GM18873 (cell line): ENCODE results near the gene SUV39H1.
"Not testable (repeated sequence)": the region's sequence is repeated elsewhere in the genome, so short reads cannot be mapped to it uniquely, and the experiment has no call there.

Source experiments
- ATAC-seq: cut with Tn5 transposase; IDR thresholded peaks from one replicate; pipeline ENCODE4 v1.9.1; 2021; ENCODE audit warnings: mild to moderate bottlenecking, moderate library complexity, moderate number of reproducible peaks; ENCODE audit not compliant: unreplicated experiment, low FRiP score

The SUV39H1 gene, protein sequence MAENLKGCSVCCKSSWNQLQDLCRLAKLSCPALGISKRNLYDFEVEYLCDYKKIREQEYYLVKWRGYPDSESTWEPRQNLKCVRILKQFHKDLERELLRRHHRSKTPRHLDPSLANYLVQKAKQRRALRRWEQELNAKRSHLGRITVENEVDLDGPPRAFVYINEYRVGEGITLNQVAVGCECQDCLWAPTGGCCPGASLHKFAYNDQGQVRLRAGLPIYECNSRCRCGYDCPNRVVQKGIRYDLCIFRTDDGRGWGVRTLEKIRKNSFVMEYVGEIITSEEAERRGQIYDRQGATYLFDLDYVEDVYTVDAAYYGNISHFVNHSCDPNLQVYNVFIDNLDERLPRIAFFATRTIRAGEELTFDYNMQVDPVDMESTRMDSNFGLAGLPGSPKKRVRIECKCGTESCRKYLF

DNA sequence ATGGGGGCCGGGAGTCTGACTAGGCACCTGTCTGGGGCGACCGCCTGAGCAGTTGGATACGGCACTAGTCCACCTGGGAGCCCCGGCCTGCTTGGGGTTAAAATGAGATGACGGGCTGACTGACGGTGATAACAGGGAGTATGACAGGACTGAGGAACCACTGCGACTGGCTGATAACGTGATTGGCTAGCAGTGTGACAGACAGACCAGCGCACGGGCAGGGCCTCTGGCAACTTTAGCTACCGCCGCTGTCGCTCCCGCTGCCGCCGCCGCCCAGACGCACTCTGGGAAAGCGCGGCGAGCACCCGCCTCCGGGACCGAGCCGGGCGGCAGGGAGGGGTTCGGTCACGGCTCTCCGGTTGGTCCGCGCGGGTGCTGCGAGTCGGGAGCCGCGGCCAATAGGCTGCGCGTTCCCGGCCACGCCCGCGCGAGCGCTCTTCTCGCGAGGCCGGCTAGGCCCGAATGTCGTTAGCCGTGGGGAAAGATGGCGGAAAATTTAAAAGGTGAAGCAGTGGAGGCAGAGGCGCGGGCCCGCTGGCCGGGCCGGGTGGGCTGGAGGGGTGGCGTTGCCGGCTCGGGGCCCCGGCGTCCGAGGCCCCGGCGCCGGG lies at the start of gene SUV39H1:
SUV39H1 (plus strand) TSS at position 434 of the 608 bp plus-strand sequence; CDS start at position 485, 51 bp downstream.
- ATAC-seq: peak; percentile 66

DNA sequence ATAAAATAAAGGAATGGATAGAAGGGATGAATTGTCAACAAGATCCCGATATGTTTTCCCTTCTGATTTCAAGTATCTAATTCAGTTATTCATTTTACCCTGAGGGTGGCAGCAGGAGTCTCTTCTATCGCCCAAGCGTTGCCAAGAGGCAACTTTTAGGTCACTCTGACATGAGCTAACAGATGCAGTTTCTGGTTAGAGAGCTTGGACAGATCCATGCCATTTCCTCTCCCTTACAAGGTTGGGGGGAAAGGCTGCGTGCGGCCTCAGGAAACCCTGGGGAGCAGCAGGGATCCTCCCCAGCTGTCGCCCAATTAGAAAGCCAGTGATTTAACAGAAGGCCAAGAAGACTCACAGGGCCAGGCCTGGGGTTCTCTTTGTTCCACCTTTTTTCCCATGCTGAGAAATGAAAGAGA lies 48.2 kb upstream of the SUV39H1 start:
- no peak for ATAC-seq

DNA sequence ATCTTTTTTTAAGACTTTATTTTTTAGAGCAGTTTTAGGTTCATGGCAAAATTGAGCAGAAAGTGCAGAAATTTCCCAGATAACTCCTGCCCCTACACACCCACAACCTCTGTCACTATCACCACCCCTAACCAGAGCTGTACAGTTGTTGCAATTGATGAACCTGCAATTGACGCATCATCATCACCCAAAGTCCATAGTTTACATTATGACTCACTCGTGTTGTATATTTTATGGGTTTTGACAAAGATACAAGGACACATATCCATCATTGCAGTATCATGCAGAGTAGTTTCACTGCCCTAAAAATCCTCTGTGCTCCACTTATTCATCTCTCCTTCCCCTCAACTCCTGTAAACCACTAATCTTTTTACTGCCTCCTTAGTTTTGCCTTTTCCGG lies 47.4 kb upstream of the SUV39H1 start:
- ATAC-seq: no peak

DNA sequence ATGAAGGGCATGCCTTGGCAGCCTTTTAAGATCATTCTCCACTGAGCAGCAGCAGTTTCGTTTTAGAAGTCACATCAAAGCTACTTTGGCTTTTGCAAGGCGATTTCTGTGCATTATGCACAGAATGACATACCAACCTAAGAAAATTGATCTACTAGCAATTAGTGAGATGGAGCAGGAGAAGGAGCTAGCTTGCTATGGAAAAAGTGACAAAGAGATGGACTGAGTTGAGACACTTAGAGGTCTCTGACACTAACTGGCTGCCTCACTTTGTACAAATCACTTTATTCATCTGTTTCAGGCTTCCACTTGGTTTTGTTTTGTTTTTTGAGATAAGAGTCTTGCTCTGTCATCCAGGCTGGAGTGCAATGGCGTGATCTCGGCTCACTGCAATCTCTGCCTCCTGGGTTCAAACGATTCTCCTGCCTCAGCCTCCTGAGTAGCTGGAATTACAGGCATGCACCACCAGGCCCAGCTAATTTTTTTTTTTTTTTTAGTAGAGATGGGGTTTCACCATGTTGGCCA lies 44.4 kb upstream of the SUV39H1 start:
- not testable (repeated sequence) for ATAC-seq

DNA sequence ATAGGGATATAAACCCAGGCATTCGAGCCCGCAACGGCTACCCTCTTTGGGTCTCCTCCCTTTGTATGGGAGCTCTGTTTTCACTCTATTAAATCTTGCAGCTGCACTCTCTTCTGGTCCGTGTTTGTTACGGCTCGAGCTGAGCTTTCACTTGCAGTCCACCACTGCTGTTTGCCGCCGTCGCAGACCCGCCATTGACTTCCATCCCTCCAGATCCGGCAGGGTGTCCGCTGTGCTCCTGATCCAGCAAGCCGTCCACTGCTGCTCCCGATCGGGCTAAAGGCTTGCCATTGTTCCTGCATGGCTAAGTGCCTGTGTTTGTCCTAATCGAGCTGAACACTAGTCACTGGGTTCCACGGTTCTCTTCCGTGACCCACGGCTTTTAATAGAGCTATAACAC lies 41.8 kb upstream of the SUV39H1 start:
- not testable (repeated sequence) for ATAC-seq

DNA sequence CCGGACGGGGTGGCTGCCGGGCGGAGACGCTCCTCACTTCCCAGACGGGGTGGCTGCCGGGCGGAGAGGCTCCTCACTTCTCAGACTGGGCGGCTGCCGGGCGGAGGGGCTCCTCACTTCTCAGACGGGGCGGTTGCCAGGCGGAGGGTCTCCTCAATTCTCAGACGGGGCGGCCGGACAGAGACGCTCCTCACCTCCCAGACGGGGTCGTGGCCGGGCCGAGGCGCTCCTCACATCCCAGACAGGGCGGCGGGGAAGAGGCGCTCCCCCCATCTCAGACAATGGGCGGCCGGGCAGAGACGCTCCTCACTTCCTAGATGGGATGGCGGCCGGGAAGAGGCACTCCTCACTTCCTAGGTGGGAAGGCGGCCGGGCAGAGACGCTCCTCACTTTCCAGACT lies 36.8 kb upstream of the SUV39H1 start:
- ATAC-seq: not testable (repeated sequence)

DNA sequence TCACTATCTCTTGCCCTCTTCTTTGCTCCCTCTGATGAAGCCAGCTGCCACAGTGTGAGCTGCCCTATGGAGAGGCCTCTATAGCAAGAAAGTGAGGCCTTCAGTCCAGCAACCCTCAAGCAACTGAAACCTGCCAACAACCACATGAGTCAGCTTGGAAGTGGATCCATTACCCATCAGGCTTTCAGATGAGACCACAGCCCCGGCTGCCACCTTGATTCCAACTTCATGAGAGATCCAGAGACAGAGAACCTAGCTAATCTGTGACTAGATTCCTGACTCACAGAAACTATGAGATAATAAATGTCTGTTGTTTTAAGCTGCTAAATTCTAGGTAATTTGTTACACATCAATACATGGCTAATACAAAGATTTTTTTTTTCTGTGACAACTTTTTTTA lies 33.3 kb upstream of the SUV39H1 start:
- ATAC-seq: no peak

DNA sequence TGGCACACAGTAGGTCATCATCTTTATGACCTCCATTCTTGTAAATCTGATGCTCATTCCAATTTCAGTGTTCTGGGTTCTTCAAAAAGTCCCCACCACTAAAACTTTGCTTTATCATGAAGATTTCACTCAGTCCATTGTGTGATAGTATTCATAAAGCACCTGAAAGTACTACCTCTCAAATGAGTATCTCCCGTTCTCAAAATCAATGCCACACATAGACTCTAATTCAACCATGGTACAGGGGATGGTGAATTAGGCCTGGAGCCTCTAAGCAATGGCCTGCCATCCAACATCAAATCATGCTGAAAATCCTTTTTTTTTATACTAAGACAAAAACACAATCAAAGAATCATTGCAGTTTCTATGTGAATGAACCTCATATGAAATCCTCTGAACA lies 32.4 kb upstream of the SUV39H1 start:
- no peak for ATAC-seq

DNA sequence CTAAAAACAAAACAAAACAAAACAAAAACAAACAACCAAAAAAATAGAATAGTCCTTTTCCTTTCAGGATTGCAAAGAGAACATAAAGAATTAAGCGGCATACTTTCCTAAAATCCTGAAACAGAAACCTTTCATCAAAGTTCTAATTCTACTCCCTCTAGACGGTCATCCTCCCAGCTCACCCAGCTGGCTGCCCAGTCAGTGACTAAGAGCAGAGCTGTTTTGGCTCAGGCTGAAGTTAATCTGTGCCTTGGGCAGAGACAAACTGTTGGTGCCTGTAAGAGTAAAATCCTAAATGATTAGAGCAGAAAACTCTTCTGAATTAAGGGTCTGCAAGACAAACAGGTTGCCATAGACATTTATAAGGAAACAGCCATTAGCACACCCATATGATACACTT lies 30.5 kb upstream of the SUV39H1 start:
- ATAC-seq: no peak

DNA sequence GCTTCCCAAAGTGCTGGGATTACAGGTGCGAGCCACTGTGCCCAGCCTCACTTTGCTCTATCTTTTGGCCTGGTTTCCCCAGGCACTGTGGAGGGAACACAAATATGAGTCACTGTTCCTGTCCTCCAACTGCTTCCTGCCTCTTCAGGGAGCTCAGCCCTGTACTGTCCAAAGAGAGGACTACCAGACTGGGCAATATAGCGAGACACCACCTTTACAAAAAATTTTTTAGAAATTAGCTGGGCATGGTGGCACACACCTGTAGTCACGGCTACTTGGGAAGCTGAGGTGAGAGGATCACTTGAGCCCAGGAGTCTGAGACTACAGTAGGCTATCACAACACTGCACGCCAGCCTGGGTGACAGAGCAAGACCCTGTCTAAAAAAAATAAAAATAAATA lies 29.9 kb upstream of the SUV39H1 start:
- ATAC-seq: no peak

DNA sequence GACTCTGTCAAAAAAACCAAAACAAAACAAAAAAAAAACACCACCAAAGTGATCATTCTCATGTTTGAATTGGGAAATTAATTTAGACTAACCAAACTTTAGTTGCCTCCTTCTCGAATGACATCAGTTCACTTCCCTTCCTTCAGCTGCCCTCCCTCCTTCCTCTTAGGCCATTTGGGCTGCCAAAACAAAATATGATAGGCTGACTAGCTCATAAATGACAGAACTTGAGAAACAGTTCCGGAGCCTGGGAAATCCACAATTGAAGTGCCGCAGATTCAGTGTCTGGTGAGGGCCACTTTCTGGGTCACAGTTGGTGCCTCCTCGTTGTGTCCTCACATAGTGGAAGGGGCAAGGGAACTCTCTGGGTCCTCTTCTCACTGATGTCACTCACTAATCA lies 29.0 kb upstream of the SUV39H1 start:
- no peak for ATAC-seq

DNA sequence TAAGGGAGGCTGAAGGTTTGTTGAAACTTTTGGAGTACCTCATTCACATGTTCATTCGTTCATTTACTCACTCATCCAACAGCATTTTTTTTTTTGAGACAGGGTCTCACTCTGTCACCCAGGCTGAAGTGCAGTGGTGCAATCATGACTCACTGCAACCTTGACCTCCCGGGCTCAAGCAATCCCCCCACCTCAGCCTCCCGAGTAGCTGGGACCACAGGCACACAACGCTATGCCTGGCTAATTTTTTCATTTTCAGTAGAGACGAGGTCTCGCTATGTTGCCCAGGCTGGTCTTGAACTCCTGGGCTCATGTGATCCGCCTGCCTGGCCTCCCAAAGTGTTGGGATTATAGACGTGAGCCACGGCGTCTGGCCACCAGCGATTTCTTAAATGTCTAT lies 28.3 kb upstream of the SUV39H1 start:
- not testable (repeated sequence) for ATAC-seq

DNA sequence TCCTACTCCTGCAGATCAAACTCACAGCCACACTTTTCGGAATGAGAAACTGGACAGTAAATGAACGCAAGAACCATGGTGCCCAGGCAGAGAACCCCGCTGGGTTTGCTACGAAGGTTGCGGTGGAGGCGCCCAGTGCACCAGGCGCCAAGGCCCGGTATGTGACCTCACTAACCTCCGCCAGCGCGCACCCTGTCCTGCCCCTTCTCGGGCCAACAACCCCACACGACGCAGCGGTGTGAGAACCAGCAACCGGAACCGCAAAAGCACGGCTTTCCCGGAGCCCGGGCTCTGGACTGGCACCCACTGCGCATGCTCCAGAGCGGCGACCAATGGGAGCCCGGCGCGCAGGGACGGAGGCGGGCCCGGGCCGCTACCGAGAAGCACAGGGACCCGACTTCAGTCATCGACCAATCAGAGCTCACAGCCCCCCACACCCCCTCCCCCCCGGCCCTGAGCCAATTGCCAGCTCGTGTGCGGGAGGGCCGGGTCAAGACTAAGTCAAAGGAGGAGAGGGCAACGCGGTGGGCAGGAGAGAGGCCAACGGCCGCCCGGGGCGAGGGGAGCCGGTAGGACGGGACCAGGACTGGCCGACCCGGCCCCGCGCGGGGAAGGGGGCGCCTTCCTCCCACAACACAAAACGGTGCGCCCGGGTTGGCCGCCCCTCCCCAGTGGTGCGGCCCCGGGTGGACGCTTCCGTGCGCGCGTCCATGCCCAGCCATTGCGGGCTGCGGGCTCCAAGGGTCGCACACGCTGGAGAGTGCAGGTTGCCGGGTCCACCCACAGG lies 20.2 kb upstream of the SUV39H1 start:
- ATAC-seq: peak; percentile 78

DNA sequence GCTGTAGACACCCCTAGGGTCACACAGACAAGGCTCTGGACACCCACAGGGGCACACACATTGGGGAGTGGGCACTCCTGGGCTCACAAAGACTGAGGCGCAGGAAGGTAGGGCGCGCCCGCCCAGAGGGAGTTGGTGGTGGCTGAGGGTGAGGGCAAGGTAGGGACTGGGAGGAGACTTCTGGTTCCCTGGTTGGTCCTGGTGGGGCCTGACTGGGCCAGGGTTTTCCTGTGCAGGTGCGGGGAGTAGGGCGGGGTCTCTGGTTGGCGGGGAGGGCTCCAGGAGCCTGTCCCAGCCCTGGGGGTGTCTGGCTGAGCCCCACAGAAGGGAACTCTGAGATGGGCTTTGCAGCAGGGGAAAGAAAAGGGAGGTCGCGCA lies 19.7 kb upstream of the SUV39H1 start:
- ATAC-seq: peak; percentile 15

DNA sequence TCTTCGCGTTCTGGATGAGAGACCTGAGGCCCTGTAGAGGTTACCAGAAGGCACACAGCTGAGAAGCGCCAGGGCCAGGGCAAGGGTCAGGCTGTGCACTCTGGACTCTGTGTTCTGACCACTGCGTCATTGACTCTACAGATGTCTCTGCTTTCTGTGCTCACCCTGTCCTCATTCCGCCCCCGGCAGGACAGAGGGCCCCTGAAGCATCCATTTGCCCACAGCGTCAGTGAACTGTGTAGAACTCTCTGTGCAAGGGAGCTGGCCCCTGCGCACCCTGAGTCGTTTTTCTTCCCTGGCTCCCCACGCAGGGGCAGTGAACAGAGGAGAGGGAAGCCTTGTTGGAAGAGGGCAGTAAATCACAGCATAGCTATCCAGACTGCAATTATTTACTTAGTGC lies 19.0 kb upstream of the SUV39H1 start:
- no peak for ATAC-seq

DNA sequence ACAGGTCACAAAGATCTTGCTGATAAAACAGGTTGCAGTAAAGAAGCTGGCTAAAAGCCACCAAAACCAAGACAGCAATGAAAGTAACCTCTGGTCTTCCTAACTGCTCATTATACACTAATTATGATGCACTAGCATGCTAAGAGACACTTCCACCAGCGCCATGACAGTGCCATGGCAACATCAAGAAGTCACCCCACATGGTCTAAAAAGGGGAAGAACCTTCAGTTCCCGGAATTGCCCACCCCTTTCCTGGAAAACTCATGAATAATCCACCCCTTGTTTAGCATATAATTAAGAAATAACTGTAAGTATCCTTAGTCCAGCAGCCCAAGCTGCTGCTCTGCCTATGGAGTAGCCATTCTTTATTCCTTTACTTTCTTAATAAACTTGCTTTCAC lies 16.1 kb upstream of the SUV39H1 start:
- ATAC-seq: not testable (repeated sequence)

DNA sequence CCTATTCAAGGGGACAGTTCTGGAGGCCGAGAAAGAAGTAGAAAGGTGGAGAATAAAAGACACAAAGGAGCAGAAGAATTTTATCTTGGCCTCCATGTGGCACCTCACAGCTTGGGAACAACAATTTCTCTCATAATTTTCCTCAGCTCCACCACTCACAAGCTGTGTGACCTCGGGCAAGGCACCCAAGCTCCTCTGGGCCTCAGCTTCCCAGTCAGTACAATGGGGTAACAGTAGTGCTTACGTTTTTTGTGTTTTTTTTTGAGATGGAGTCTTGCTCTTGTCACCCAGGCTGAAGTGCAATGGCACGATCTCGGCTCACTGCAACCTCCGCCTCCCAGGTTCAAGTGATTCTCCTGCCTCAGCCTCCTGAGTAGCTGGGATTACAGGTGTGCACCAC lies 15.6 kb upstream of the SUV39H1 start:
- not testable (repeated sequence) for ATAC-seq

DNA sequence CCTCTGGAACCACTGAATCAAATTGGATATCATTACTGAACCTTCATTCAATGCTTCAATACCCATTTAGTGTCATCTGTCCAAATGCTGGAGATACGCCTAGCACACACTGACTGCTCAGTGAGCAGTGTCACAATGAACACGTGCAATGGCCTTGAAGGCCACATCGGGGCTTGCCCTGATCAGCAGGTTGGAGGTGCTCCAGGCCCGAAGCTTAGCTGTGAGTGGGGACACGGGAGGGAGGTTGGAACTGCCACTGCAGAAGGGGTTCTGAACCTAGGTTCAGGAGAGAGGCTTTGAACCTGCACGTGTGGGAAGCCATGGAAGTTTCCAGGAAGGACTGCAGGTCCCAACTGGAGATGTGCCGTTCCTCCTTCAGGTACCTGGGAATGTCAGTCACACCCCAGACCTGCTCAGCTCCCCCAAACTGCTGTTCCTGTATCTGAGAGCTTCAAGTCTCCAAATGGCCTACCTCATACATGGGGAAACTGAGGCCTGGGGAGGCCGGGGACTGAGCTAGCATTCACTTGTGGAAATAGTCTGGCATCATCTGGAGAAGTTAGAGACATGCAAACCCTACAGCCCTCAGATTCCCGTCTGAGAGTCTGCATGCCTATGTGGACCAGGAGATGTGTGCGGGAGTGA lies 14.9 kb upstream of the SUV39H1 start:
- ATAC-seq: no peak

DNA sequence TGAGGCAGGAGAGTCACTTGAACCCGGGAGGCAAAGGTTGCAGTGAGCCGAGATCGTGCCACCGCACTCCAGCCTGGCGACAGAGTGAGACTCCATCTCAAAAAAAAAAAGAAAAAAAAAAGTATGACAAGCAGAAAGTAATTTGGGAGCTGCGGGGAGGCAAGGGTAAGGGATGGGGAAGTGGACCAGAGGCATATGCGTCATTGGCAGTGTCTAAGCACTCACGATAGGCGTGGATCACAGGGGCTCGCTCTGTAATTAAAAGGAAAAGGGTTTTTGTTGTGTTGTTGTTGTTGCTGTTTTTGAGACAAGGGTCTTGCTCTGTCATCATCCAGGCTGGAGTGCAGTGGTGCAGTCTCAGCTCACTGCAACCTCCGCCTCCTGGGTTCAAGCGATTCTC lies 13.7 kb upstream of the SUV39H1 start:
- not testable (repeated sequence) for ATAC-seq

DNA sequence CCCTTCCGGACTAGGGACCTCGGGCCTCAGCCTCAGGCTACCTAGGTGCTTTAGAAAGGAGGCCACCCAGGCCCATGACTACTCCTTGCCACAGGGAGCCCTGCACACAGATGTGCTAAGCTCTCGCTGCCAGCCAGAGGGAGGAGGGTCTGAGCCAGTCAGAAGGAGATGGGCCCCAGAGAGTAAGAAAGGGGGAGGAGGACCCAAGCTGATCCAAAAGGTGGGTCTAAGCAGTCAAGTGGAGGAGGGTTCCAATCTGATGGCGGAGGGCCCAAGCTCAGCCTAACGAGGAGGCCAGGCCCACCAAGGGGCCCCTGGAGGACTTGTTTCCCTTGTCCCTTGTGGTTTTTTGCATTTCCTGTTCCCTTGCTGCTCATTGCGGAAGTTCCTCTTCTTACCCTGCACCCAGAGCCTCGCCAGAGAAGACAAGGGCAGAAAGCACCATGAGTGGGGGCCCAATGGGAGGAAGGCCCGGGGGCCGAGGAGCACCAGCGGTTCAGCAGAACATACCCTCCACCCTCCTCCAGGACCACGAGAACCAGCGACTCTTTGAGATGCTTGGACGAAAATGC lies 13.0 kb upstream of the SUV39H1 start, which contains the start of gene WAS:
WAS (plus strand) TSS at position 389 of the 572 bp plus-strand sequence; CDS start at position 444, 55 bp downstream.
- peak; percentile 52 for ATAC-seq
